Measurements from ENCODE around the gene NANOS1. TPM values are rescaled to one million over a fixed set of nuclear protein-coding genes. Genes with fewer than 3 reads are reported as not detected.

The NANOS1 gene
- total and polyA plus RNA-seq, 2 of the 8 experiments (the other 6 are each of a cell fraction or from before 2014, with no cell fraction given): 3.1 to 3.9 TPM

GRCh38 chr10:119025776-119026175 is 3.7 kb upstream of the NANOS1 start:
- no peak overlapping the region for H2BK120ac ChIP-seq (replicated peaks; ENCODE audit: low read depth, low read length)
- H3K18ac ChIP-seq (ENCODE audit: extremely low read depth, low read length): no peak overlapping the region
- H3K36me3 ChIP-seq (ENCODE audit: control insufficient read depth in 2 of 4, insufficient read depth in 4 of 4, low read length in 3 of 4): no peaks in the 10 kb centered on the region
- H2AK5ac ChIP-seq (ENCODE audit: low read depth, low read length): no peak overlapping the region
- H3K9ac ChIP-seq (replicated peaks in 1 of 4; ENCODE audit: extremely low read depth in 1 of 4, low read depth in 3 of 4, low read length in 3 of 4): no peak overlapping the region
- FAIRE-seq: no peak
- WGBS, 2 experiments (ENCODE audit: extremely low coverage in 1 of 2, insufficient coverage in 1 of 2, insufficient read length in 1 of 2, insufficient replicate concordance in 2 of 2, low coverage in 1 of 2, low lambda C conversion rate in 2 of 2, missing lambda C conversion rate in 1 of 2): 81% methylated on average over 7 of the region's 7 CpGs; no CpG with 5 or more reads in 1 of the 2 experiments
- no peak overlapping the region for H3K4me2 ChIP-seq (ENCODE audit: insufficient read depth in 1 of 2, low read depth in 2 of 2, low read length in 2 of 2)
- DNase-seq (ENCODE audit: low read depth in 1 of 2, low spot score in 2 of 2): peak in 1 of 2 experiments; percentile 24
- no peaks in the 10 kb centered on the region for H3K79me2 ChIP-seq (ENCODE audit: control insufficient read depth in 1 of 2, insufficient read depth in 2 of 2, low read length in 2 of 2)
- ChIA-PET POLR2A (ENCODE audit: partially characterized antibody) (no interaction called here), CTCF (ENCODE audit: partially characterized antibody) (interaction anchor here (0.8 kb wide), 1 partner anchor 220 kb away, joined by 3 read pairs; no protein-coding TSS in a partner anchor)
- no peak overlapping the region for H4K91ac ChIP-seq (replicated peaks; ENCODE audit: insufficient read length, low read length)
- H3K79me1 ChIP-seq (ENCODE audit: low read depth, low read length): no peaks in the 10 kb centered on the region
- no peak overlapping the region for H2BK20ac ChIP-seq (ENCODE audit: low read length)
- peaks cover 0 to 1% of the 10 kb centered on the region in 2 experiments for H4K20me1 ChIP-seq (replicated peaks in 1 of 2; ENCODE audit: control insufficient read depth in 1 of 2, insufficient read depth in 2 of 2, low read length in 2 of 2)
- H3K27ac ChIP-seq (ENCODE audit: low read depth, low read length): no peak overlapping the region
- no peak overlapping the region for H2BK5ac ChIP-seq (ENCODE audit: low read depth, low read length)
- no peak overlapping the region for H3K23ac ChIP-seq (ENCODE audit: insufficient read length)
- peaks cover 9% of the 10 kb centered on the region for H3K23me2 ChIP-seq (ENCODE audit: low read depth, low read length)
- no peak overlapping the region for H4K8ac ChIP-seq (ENCODE audit: extremely low read depth, insufficient read depth, low read length)
- H3K4me1 ChIP-seq (replicated peaks in 1 of 4; ENCODE audit: control insufficient read depth in 3 of 4, insufficient read depth in 4 of 4, low read length in 3 of 4): peaks cover 5 to 9% (median 7%) of the 10 kb centered on the region in 4 experiments; a peak in 6 of 7 replicates
- H2BK15ac ChIP-seq (ENCODE audit: low read length): 0 out of 2 replicates have a peak overlapping the region, but pooled peaks have one; percentile 46
- no peak overlapping the region for H3K56ac ChIP-seq (replicated peaks; ENCODE audit: insufficient read length, low read depth, low read length)
- H4K5ac ChIP-seq (ENCODE audit: insufficient read length, low read depth, low read length): no peak overlapping the region
- H2BK12ac ChIP-seq (ENCODE audit: low read depth, low read length): no peak overlapping the region
- no peak overlapping the region for H3K4ac ChIP-seq (replicated peaks; ENCODE audit: insufficient read length, low read depth, low read length)
- H3K14ac ChIP-seq (ENCODE audit: insufficient read length): no peak overlapping the region
- H3K27me3 ChIP-seq (replicated peaks in 1 of 4; ENCODE audit: control insufficient read depth in 3 of 4, extremely low read depth in 1 of 4, insufficient read depth in 3 of 4, low read length in 3 of 4): no peaks in the 10 kb centered on the region
- no peaks in the 10 kb centered on the region for H3K9me3 ChIP-seq (ENCODE audit: insufficient read depth in 2 of 2, low read depth in 1 of 2, low read length in 1 of 2)
- no peak overlapping the region for H2AFZ ChIP-seq (ENCODE audit: low read length)
- no peak overlapping the region for H3K4me3 ChIP-seq (ENCODE audit: extremely low read depth in 1 of 4, insufficient read depth in 2 of 4, low read depth in 3 of 4, low read length in 4 of 4)
- TF ChIP-seq SIRT6 (IDR thresholded peaks at IDR 0.05; ENCODE audit: low read length) (no peak), GTF2F1 (IDR thresholded peaks at IDR 0.05; ENCODE audit: borderline replicate concordance, low read depth, low read length) (no peak)
